Measurements from ENCODE around the gene CSNK1G2.

Gene CSNK1G2

GRCh38 chr19:1945899-1946298 is 4.9 kb downstream of the CSNK1G2 start:
- DNase-seq = no peak

GRCh38 chr19:1947651-1948209 is 6.8 kb downstream of the CSNK1G2 start:
- no peak for DNase-seq

DNA sequence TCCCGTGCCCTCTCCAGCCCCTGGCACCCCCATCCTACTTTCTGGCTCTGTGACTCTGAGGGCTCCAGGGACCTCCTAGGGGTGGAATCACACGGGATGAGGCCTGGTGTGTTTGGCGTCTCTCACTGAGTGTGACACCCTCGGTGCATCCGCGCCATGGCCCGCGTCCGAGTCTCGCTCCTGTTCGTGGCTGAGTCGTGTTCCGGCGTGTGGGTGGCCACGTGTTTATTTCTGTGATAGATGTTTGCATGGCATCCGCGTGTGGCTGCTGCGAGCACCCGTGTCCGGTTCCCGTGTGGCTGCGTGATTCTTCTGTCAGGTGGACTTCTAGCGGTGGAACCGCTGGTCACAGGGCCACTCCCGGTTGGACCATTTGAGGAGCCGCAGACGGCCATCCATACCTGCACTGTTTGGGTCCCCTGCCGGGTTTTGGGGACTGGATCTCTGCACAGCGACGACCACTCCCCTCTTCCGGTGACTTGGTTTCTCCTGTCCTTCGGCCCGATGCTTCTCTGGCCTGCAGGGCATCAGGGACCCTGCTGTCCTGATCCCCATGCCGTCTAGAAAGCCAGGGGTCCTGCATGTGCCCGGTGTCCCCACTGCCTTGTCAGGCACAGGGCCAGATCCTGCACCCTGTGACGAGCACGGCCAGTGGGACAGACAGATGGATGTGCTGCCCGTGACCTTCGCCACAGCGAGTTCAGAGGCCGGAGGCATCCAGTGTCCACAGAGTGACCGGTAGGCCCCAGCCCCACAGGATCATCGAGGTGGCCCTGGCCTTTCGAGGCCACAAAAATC is 8.5 kb downstream of the CSNK1G2 start:
- no peak for DNase-seq

- no peak for DNase-seq
Observed at GRCh38 chr19:1950640-1951039, 9.7 kb downstream of the CSNK1G2 start.

DNA sequence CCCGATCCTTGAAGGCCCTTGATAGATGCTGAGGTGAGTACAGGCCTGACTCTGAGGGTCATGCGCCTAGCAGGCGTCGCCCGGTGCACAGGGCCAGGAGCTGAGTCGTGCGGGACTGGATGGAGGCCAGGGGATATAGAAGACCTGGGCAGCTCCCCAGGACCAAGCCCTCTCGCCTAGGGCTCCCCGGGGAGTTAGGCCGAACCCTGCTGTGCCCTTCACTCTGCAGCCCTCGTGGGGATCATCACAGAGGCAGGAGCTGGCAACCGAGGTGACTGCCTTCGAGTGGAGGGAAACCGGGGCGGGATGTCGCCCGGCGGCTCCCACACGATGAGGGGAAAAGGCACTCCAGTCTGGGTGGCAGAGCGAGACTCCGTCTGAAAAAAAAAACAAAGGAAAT is 11.7 kb downstream of the CSNK1G2 start:
- DNase-seq = no peak

DNA sequence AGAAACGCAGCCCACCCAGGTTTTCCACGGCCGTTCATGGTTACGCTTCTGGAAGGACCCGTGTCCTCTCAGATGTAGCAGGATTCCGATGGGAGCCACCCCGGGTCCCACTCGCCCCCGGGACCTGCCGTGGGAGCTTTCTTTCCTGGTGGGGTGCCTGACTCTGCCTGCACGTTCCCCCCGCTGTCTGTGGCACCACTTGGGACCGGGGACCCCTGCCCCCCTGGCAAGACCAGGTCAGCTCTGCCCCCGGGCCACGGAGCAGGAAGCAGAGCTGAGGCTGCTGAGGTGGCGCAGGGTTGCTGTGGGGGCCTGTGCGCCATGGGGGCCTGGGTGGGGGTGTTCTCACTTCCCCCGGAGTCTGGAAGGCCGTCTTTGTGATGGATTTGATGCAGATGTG is 12.1 kb downstream of the CSNK1G2 start:
- DNase-seq = no peak

GRCh38 chr19:1953441-1954094 is 12.6 kb downstream of the CSNK1G2 start:
- no peak for DNase-seq

DNA sequence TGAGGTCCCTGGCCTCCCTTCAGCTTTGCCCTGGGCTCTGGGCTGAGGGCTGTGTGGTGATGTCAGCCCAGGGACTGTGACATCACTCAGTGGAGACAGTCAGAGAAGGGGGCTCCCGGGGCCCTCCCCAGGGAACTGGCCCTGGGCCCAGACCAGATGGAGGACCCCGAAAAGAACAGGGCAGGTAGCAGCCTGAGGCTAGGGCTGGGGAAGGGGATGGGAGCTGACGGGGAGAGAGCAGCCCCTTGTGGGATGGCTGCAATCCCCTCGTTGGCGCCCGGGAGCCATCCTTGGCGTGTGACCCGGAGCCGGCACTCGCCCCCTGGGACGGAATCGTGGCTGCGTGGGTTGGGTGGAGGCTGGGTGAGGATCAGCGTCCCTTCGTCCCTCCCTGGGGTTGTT is 13.6 kb downstream of the CSNK1G2 start:
- DNase-seq = no peak

- no peak for DNase-seq
Observed at GRCh38 chr19:1955171-1956121, 14.5 kb downstream of the CSNK1G2 start.

DNA sequence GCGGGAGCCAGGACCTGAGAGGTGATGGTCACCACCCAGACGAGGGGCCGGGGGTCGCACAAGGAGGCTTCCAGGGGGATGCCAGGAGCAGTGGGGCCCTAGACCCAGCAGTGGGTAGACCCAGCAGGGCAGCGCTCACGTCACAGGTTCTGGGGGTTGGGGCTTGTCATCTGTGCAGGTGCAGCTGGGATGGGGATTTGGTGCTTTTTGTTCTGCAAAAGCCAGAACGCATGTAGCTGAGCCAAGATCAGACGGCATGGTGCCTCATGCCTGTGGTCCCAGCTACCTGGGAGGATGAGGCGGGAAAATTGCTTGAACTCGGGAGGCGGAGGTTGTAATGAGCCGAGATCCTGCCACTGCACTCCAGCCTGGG is 15.1 kb downstream of the CSNK1G2 start:
- DNase-seq = no peak

GRCh38 chr19:1956868-1957492 is 16.0 kb downstream of the CSNK1G2 start:
- DNase-seq = no peak

DNA sequence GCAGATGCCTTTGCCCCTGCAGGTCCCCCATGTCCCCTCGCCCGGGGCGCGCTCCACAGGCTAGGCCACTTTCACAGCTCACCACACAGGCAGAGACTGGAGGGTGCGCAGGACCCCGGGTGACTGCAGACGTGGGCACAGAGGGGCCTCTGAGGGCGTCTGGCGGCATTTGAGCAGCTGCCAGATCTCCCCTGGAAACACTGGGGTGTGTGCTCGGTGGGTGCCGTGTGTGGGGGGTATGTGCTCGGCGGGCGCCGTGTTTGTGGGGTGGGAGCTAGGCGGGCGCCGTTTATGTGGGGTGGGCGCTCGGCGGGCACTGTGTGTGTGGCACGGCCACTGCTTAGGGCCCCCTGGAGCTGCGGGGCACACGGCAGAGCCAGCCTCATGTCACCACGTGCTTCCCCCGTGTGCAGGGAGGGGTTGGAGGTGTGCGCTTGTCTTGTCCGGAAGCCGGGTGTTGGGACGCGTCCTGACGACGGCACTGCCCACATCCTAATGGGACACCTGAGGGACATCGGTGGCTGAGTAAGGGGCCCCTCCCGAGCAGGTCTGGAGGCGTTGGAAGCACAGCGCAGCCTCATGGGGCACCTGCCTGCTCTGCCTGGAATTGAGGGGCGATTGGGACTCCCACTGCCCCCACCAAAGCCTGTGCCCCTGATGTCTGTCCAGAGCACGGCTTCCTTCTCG is 16.7 kb downstream of the CSNK1G2 start:
- DNase-seq = no peak

GRCh38 chr19:1959928-1960589 is 19.1 kb downstream of the CSNK1G2 start:
- no peak for DNase-seq

- no peak for DNase-seq
Observed at GRCh38 chr19:1961000-1961883, 20.3 kb downstream of the CSNK1G2 start.

DNA sequence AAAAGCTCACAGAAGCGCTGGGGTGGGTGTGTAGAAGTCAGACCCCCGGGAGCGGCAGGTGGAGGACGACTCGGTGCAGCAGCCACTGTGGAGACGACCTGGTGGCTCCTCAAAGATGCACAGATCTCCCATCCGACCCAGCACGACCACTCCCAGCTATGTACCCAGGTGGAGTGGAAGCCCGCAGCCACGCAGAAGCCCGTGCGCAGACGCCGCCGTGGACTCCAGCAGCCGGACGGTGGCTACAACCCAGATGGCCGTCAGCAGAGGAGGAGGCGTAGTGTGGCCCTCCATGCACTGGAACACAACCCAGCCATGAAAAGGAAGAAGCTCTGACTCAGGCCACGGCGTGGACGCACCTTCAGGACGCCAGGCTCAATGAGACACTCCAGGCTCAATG is 21.7 kb downstream of the CSNK1G2 start:
- DNase-seq = no peak

DNA sequence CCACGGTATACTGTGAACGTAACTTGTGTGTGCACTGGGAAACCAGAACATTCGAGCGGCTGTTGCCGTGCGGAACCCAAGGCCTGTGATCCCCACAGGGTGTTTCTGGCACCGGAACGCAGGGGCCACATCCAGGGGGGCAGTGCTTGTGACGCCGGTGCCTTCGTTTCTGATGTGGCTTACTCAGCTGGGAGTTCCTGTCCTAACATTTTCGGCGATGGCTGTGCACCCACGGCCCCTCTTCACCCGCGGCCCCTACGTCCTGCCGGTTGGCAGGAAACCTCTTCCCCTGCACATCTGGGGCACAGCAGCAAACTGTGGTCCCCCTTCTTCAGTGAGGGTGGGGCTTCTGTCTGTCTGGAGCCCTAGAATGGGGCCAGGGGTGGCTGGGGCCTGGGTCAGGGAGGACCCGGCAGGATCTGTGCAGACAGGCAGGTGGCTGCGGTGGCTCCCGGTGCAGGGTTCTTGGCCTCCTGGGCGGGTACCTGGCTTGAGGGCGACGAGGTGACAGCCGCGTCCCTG is 26.2 kb downstream of the CSNK1G2 start:
- no peak for DNase-seq

- DNase-seq = no peak
Observed at GRCh38 chr19:1968279-1969175, 27.6 kb downstream of the CSNK1G2 start.

DNA sequence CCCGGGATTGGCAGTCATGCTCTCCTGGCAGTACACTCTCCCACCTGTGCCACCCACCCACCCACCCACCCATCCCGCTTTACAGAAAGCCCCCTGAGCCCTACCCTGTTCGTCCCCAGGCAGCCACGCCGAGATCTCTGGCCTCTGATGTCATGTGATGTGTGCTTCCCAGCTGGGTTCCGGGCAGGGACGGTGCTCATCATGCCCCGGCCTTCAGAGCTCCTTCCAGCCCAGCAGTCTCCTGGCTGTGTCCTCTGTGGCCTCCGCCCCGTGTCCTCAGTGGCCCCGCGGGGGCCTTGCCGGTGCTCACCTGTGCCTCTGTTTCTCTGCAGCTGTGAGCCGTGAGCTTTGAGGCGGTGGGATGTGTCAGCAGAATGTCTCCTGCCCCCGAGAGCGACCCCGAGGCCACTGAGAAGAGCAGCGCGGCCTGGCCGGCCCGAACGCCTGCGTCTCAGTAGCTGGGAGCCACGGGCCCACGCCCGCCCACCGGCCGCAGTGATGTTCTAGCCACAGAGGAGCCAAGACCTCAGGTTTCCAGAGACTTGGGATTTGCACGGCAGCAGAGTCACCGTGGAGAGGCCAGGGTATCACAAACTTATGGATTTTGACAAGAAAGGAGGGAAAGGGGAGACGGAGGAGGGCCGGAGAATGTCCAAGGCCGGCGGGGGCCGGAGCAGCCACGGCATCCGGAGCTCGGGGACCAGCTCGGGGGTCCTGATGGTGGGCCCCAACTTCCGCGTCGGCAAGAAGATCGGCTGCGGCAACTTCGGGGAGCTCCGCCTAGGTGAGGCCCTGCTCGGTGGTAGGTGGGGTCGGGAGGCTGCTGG is 28.4 kb downstream of the CSNK1G2 start:
- DNase-seq = no peak

Measured in NCI-H1436 treated with DMSO at 0.1 percent for 48 hours (cell line).